Activated effector memory CD4-positive, alpha-beta T cell treated with anti-CD3 and anti-CD28 coated beads, Interleukin-2, amount 50 U/mL, for 16 hours (primary cell): ENCODE data around the gene C19orf38.
"Not testable (repeated sequence)": the region's sequence is repeated elsewhere in the genome, so short reads cannot be mapped to it uniquely, and the experiment has no call there.

Experiments
- DNase-seq: peaks from one replicate; pipeline ENCODE4 v3.0.0-alpha.2; 2020

The C19orf38 gene

DNA sequence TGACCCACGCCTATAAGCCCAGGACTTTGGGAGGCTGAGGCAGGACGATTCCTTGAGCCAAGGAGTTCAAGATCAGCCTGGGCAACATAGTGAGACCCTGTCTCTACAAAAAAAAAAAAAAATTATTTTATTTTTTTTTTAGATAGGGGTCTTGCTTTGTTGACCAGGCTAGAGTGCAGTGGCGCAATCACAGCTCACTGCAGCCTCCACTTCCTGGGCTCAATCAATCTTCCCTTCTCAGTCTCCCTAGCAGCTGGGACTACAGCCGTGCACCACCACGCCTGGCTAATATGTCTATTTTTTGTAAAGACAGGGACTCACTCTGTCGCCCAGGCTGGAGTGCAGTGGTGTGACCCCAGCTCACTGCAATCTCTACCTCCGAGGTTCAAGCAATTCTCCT lies 4.7 kb downstream of the C19orf38 start:
- DNase-seq: no peak

DNA sequence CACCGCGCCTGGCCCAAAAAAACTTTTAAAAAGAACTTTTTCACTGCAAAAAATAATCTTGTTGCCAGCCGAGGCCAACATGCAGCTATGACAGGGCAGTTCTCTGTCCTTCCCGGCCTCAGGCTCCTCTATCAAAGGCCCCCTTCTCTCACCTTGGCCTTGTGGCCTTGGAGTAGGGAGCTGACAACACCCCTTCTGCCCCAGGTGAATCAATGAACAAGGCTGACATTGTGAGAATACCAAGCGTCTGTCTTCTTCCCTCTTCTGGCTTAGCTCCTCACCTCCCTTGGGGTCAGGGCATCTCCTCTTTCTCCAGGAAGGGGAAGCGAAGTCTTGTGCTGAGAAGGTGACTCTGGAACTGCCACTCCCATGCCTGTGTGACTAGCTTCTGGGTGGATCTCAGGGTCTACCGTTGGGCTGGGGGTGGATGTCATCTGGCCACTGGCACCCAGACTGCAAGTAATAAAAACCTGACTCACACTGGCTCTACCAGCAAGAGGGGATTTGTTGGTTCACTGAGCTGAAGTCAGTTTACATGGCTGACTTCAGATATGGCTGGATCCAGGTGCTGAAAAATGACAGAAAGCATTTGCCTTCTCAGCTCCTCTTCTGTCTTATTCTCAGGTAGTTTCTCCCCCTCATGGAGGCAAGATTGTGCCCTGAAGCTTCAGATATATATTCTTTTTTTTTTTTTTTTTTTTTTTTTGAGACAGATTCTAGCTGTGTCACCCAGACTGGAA lies 6.3 kb downstream of the C19orf38 start:
- DNase-seq: no peak

DNA sequence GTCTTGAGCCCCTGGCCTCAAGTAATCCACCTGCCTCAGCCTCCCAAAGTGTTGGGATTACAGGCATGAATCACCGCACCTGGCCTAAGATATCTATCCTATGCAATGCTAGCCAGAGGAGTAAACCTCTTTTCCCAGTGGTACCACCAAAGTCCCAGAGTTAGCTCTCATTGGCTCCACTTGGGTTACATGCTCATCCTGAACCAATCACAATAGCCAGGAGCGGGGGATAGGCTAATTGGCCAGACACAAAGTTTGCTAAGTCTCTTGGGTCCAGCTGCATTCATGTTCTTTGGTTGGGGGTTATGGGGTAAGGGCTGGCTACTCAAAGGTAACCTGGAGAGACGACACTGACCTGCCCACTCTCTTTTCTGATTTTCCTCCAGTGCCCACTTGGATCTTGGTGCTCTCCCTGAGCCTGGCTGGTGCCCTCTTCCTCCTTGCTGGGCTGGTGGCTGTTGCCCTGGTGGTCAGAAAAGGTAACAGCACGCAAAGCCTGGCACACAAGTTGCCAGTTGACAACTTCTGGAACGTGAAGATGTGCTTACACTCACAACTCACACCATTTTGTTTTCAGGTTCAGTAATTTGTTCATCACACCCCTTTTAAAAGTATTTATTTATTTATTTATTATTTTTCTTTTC lies 7.8 kb downstream of the C19orf38 start:
- no peak for DNase-seq

DNA sequence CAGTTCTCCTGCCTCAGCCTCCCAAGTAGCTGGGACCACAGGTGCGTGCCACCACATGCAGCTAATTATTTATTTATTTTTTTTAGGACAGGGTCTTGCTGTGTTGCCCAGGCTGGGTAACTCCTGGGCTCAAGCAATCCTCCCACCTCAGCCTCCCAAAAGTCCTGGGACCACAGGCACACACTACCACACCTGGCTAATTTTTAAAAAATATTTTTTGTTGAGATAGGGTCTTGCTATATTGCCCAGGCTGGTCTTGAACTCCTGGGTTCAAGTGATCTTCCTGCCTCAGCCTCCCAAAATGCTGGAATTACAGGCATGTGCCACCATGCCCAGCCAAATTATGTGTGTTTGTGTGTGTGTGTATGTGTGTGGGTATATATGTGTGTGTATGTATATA lies 8.7 kb downstream of the C19orf38 start:
- not testable (repeated sequence) for DNase-seq

DNA sequence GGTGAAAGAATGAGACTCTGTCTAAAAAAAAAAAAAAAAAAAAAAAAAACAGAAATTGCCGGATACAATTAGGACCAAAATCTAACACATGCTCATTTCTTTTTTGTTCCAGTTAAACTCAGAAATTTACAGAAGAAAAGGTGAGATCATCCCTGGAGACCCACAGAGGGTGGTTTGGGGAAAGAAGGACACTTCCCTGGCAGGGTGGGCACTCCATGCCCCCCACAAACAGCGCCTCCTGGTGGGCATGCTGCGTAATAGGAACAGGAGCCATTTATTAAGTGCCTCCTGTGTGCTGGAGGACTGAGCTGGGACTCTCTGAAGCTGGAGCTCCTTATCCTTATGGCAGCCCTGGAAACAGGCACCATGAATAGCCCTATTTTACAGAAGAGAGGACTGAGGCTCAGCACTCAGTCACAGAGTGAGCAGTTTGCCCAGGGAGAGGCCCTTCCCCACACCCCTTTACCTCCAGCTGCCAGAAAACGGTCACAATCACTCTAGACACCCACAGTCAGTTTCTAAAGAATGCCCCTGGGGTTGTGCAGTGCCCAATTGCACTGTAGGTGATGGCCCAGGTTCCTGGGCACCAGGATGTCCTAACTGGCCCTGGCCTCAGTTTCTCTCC lies 10.1 kb downstream of the C19orf38 start:
- DNase-seq: peak; percentile 73

DNA sequence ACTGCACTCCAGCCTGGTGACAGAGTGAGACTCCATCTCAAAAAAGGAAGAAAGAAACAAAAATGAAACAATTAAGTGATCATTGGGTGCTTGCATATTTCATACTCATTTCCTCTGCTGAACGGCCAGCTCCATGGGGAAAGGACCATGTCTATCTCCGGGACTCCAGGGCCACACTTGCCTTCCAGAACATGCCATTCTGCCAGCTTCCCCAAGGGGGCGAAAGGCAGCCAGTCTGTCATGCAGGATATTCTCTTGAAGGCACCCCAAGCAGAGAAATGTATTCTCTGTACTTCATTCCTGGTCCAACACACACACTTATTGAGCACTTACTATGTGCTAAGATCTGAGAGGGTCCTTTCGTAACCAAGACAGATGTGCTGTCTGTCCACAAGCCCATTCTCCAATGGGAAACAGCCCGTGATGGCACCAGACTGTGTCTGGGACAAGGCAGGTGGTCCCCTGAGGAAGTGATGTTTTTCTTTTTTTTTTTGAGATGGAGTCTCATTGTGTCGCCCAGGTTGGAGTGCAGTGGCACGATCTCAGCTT lies 13.0 kb downstream of the C19orf38 start:
- peak; percentile 76 for DNase-seq

DNA sequence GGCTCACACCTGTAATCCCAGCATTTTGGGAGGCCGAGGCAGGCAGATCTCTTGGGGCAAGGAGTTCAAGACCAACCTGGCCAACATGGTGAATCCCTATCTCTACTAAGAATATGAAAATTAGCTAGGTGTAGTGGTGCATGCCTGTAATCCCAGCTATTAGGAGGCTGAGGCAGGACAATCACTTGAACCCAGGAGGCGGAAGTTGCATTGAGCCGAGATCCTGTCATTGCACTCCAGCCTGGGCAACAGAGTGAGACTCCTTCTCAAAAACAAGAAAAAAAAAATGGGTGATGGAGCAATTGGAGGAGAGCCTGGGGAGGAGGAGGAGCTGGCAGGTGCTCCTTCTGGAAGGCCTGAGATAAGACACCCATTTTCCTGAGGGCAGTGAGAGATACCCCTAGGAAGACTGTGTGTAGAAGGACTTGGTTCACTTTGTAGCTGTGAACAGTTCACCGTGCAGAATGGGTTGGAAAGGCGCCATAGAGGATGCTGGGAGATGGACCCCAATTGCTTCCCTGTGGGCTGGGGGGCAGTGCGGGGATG lies 14.4 kb downstream of the C19orf38 start:
- DNase-seq: no peak

DNA sequence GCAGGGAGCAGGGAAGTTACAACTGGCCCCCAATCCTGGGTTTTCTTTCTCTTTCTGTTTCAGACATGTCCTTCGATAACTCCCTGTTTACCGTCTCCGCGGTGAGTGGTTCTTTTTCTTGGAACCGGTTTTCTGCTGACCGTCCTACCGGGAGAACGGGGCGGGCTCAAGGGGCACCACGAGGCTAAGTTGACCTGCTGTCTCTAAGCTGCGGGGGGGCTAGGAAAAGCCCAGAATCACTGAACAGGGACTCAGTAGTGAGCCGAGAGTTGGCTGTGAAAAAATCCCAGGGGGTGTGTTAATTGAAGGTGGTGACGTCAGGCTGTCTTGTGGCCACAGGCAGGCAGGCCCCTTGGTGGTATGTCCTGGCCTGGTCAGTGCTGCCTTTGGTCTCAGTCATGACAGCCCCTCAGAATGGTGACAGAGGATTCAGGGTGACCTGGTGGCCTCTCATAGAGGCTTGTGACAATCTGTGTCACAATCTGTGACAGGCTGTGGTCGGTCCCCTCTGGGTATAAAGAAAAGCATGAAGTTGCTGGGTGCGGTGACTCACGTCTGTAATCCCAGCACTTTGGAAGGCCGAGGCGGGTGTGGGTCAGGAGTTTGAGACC lies 15.0 kb downstream of the C19orf38 start:
- no peak for DNase-seq

DNA sequence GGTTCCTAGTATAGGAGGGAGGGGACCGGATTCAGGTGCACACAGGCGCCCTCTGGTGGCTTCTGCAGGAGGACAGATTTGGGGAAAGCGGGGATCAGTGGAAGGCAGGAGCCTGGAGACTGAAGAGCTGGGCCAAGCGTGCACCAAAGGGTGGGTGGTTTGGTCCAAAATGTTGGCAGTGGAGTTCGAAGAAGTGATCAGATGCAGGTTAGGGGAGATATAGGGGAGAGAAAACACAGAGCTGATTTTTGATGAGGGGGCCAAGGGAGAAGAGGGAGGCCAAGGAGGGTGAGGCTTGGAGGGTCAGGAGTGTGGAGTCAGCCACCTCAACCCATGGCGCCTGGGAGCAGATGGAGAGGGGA lies 16.3 kb downstream of the C19orf38 start:
- DNase-seq: peak; percentile 93

DNA sequence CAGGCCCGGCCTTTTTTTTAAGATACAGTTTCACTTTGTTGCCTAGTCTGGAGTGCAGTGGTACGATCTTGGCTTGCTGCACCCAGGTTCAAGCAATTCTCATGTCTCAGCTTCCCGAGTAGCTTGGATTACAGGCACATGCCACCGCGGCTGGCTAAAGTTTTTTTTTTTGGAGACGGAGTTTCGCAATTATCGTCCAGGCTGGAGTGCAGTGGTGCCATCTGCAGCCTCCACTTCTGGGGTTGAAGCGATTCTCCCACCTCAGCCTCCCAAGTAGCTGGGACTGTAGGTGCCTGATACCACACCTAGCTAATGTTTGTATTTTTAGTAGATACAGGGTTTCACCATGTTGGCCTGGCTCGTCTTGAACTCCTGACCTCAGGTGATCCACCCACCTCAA lies 18.3 kb downstream of the C19orf38 start:
- no peak for DNase-seq

DNA sequence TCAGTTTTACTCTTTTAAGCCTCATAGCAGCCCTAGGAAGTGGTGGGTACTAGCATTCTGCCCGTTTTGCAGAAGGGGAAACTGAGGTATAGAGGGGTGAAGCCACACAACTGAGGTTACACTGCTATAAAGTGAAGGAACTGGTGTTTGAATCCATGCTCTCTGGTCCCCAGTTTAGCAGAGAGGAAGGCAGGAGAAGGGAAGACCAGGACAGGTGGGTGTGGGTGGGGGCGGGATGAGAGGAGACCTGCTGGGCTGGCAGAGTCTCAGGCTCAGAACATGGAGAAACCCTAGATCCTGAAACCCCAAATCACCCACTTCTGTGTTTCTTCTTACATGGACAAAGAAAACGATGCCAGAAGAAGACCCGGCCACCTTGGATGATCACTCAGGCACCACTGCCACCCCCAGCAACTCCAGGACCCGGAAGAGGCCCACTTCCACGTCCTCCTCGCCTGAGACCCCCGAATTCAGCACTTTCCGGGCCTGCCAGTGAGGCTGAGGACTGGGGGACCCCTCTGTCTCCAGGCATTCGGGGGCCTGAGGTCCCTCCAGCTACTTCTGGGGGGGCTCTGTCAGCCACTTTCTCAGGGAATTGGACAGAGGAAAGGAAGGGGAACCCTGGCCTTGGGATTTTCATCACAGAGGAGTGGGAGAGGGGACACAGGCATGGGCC lies 20.8 kb downstream of the C19orf38 start:
- DNase-seq: no peak

DNA sequence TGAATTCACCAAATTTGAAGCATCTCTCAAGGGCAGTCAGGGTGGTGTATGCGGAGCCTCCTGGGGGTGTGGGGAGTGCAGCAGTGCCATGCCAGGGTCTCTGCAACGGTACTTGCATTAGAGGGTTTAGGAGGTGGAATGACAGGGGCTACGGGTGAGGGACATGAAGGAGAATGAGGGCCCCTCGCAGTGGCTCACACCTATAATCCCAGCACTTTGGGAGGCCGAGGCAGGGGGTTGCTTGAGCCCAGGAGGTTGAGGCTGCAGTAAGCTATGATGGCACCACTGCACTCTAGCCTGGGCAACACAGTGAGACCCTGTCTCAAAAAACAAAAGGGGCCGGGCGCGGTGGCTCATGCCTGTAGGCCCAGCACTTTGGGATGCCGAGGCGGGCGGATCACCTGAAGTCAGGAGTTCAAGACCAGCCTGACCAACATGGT lies 21.7 kb downstream of the C19orf38 start:
- DNase-seq: not testable (repeated sequence)

DNA sequence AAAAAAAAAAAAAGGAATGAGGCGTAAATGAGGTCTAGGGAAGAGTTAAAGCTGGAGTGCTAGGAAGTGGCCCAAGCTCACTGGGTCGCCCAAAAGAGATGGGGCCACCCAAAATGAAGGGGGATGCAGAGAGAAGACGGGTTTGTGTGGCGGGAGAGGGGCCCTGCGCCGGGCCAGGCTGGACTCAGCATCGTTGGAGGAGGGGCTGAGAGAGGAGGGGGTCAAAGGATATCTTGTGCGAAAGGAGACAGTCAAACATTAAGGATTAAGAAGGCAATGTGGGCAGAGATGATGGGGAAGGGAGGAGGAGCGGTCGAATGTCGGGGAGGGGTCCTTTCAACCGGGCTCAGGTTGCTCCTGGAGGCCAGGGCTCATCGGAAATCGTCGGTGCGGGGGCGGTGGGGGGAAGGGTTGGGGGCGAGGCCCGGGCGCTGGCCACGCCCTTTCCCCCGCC lies 22.3 kb downstream of the C19orf38 start:
- no peak for DNase-seq

DNA sequence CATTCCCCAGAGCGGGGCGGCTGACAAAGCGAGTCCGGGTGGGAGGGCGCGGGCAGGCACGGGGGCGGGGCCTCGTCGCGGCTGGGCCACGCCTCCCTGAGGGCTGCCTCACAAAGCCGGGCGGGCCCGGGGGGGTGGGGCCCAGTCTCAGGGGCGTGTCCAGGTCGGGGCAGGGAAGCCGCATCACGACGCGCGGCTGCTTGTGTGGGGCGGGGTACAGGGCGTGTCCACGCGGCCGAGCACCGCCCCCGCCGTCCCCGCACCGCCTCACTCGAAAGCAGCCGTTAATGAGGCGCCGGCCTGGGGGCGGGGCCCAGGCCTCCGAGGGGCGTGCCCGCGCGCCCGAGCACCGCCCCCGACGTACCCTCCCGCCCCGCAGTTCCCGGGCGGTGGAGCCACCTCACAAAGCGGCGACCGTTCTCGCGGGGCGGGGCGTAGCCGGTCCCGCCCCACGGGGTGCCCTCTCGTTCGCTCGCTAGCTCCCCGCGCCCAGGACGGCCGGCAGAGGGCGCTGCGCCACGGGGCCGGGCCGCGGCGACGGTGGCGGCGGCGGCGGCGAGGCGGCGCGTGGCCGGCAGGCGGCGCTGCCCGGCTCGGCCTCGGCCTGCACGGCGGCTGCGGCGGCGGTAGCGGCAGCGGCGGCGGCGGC lies 22.9 kb downstream of the C19orf38 start, which contains the start of gene CARM1:
Gene CARM1 (plus strand): TSS at position 599 of the 649 bp plus-strand sequence. CDS start 150 bp downstream, outside the sequence.
- DNase-seq: peak; percentile 100

DNA sequence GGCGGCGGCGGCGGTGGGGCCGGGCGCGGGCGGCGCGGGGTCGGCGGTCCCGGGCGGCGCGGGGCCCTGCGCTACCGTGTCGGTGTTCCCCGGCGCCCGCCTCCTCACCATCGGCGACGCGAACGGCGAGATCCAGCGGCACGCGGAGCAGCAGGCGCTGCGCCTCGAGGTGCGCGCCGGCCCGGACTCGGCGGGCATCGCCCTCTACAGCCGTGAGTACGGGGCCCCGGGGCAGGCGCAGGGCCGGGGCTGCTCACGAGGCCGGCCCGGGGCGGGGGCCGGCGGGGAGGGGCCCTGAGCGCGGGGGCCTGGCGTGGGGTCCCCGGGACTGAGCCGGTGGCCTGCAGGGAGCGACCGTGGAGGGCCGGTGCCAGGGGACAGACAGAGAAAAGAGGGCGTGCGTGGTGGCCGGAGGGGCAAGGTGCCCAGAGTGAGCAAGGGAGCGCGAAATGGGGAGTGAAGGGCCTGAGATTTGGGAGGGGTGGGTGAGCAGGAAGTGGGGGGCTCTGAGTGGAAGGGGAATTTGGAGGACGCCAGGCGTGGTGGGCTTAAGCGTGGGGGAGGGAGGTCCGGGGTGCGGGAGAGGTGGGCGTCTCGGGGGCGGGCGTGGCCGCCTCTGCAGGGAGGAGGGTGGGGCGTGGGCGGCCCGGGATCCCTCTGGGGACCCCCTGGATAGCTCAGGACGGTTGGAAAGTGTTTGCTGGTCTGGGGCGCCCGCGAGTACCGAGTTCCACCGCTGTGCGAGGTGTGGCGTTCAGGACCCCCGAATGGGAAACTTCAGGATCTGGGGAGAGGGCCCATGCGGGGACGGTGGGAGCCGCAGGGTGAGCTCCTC lies 23.7 kb downstream of the C19orf38 start:
- peak; percentile 69 for DNase-seq

DNA sequence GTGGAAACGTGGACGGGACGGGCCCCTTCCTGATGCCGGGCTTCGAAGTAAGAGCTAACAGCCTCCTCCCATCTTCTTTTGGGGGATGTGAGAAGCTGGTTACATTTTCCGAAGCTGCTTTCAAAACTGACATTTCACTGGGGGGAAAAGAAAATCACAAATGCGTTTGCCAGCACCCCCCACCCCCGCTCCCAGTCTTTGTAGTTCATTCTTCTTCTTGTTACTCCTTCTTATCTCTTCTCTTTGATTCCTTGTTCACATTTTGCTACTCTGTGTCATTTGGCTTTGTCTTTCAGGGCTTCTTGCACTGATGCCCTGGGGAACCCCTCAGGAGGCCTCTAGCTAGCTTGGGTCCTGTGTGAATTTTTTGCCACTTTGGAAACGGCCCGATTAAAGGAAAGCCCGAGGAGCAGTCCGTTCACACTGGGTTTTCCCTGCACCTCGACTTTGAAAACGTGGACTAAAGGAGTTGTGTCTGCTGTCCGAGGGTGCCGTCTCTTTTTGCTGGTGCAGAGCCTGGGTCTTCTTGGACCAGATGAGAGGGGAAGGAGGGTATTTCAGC lies 24.4 kb downstream of the C19orf38 start:
- no peak for DNase-seq

DNA sequence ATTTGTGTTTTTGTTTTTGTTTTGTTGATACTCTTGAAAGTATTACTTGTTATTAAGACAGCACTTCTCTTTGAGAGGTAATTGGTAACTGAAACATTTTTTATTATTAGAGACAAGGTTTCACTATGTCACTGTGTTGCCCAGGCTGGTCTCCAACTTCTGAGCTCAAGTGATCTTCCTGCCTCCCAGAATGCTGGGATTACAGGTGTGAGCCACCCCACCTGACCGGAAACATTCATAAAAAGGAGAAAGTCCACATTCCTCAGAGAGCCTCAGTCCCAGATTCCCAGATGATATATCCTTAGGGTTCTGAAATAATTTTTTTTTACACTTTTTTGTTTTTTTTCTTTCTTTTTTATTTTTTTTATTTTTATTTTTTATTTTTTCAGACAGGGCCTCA lies 25.8 kb downstream of the C19orf38 start:
- DNase-seq: no peak

DNA sequence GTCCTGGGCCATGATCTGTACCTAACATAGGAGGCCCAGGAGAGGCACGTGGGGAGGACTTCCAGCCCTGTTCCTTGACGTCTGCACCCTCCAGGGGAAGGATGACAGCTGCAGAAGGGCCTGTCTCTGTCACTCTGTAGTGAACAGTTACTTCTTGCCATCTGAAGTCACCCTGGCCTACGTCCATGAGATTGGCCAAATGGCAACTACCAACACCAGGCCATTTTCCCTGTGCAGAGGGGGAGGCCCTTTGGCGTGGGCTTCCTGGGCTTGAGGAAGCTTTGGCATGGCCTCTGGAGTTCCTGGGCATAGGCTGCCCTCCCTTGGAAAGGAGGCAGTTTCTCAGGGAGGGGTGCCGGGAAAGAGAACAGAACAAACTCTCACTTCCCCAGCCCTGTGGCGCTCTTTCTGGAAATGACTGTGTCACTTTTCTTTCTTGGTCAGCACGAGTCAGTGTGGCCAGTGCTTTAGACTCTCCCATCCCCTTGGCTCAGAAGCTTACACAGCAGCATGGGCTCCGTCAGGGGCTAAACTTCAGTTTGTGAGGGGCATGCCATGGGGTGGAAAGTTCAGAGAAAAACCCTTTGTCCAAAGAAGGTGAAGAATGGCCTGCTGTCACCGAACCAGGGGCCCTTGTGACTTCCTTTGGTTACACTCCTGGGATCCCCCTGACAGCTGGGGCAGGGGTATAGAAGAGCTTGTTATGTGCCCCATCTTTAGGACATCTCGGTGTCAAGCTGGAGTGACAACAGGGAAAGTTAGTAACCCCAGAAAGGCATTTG lies 28.4 kb downstream of the C19orf38 start:
- no peak for DNase-seq

DNA sequence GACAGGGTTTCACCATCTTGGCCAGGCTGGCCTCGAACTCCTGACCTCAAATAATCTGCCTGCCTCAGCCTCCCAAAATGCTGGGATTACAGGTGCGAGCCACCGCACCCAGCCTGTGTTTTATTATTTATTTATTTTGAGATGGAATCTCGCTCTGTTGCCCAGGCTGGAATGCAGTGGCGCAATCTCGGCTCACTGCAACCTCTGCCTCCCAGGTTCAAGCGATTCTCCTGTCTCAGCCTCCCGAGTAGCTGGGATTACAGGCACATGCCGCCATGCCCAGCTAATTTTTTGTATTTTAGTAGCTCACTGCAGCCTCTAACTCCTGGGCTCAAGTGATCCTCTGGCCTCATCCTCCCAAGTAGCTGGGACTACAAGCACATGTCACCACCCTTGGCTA lies 29.4 kb downstream of the C19orf38 start:
- DNase-seq: not testable (repeated sequence)

DNA sequence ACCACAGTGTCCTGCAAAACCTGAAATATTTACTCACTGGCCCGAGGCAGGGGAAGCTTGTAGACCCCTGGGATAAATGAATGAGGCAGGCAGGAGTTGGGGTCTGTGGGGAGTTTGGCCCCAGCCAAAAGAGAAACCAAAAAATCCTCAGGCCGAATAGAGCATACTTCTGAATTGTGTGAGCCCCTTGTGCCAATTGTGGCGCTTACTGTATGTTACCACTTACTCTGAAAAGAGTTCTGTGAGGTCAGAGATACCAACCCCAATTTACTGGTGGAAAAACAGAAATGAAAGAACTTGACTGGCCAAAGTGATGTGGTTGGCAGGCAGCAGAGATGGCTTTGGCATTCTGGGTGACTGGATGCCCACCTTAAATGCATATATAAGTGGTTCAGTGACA lies 30.0 kb downstream of the C19orf38 start:
- no peak for DNase-seq
